Esophagus squamous epithelium (tissue), 5 donors: ENCODE measurements around the gene ADI1. TPM values are rescaled to one million over a fixed set of nuclear protein-coding genes. Genes with fewer than 3 reads are reported as not detected.
A peak's percentile ranks its signal among the peaks of the same experiment; 100 is the strongest.

ENCODE experiments used
- DNase-seq: peaks from one replicate; lab custom pipeline; 2025; lab: John Stamatoyannopoulos, UW
- H3K27ac ChIP-seq, 4 donors: fragments of 200-600 bp; sonication (generic); one replicate each; pipeline ENCODE4 v1.5.1; 2016 to 2019; ENCODE audit warnings: mild to moderate bottlenecking in 1 of 4
- H3K27me3 ChIP-seq, 4 donors: fragments of 200-600 bp; sonication (generic); 1 replicate in 3 of 4; 2 replicates in 1 of 4; pipeline versions ENCODE4 v1.5.1 to v1.6.0; 2017 to 2021; ENCODE audit warnings: antibody characterized with exemption in 1 of 4
- H3K36me3 ChIP-seq, 3 donors: fragments of 200-600 bp; sonication (generic); one replicate each; pipeline ENCODE4 v1.5.1; 2016 to 2019
- H3K4me1 ChIP-seq, 3 donors: fragments of 200-600 bp; sonication (generic); one replicate each; pipeline ENCODE4 v1.5.1; 2017 to 2019
- H3K4me3 ChIP-seq, 4 donors: fragments of 200-600 bp; sonication (generic); 1 replicate in 3 of 4; 2 replicates in 1 of 4; pipeline ENCODE4 v1.5.1; 2016 to 2019; ENCODE audit warnings: mild to moderate bottlenecking in 2 of 4, moderate library complexity in 1 of 4
- H3K9me3 ChIP-seq, 3 donors: fragments of 200-600 bp; sonication (generic); one replicate each; pipeline ENCODE4 v1.5.1; 2016 to 2019
- POLR2A ChIP-seq, 4 donors: fragments of 450-650 bp; IDR thresholded peaks; one replicate each; pipeline ENCODE4 v1.6.1; 2017; ENCODE audit warnings: antibody characterized with exemption in 4 of 4, mild to moderate bottlenecking in 4 of 4, moderate library complexity in 3 of 4
- WGBS, 2 donors: methylation state at CpG; one replicate each; pipeline ENCODE4 v1.1.5; 2018; 5-methylcytosine and 5-hydroxymethylcytosine counted together
- intact Hi-C: fragments of 100-400 bp; cut with DNase I; formaldehyde crosslinking; loops from one replicate; pipeline ENCODE4 v1.15.0; 2022
- total RNA-seq, 4 donors: library from RNA; depleted of rRNA; stranded (reverse); fragments of >200 nt; gene quantifications; one replicate each; pipeline ENCODE4 v1.1.0, GENCODE V29; 2016
- TF ChIP-seq, protein P1 (sequence below), 6 experiments: fragments of 450-650 bp in 4 of 6; fragments of 200-600 bp in 2 of 6; sonication (generic) in 2 of 6; IDR thresholded peaks; one replicate each; pipeline ENCODE4 v1.5.1; 2016 to 2019; ENCODE audit warnings: antibody characterized with exemption in 6 of 6, mild to moderate bottlenecking in 4 of 6, moderate library complexity in 4 of 6
- donor health status: DM: yes; HTN: yes; CAD: no.

The ADI1 gene
- total RNA-seq, 4 donors from 2014 or later: 33.3 to 73.6 (median 54.9) TPM

DNA sequence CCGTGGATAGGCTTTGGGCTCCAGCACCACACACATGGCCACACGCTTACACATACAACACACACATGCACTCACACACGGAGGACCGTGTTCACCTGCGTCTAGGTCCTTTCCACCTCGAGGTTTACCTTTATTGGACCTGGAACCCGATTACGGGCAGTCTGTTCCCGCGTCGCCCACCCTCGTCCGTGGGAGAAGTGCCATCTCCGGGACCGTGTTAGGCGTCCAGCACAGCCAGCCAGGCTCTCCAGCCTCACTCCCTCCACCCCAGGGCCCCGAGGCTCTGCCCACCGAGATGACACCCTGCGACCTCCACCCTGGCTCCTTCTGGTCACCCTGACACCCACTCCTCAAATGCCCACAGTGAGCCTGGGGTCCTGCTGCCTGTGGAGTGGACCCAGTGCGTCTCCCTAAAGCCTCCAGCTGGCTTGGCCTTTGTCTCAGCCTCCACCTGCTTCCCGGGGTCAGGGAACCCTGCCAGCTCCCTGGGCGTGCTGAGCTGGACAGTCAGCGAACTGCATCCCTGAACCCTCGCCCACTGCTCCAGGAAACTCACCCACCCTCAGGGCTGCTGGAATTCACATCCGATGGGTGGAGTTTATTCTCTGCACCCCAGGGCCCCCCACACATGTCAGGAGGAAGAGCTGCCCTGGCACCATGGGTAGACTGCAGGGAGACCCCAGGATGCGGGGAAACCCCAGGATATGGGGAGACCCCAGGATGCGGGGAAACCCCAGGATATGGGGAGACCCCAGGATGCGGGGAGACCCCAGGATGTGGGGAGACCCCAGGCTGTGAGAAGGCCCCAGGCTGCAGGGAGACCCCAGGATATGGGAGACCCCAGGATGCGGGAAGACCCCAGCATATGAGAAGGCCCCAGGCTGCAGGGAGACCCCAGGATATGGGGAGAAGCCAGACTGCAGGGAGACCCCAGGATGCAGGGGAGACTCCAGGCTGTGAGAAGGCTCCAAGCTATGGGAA is 33.0 kb downstream of the ADI1 start:
- intact Hi-C loops: no loop called here
- H3K4me3 ChIP-seq: no peak overlapping the region
- no peak for DNase-seq
- no peak overlapping the region for H3K27ac ChIP-seq
- H3K4me1 ChIP-seq: peaks cover 0 to 22% (median 0%) of the 10 kb centered on the region in 3 donors
- WGBS, 2 donors: 87 to 88% methylated on average over 12 to 21 of the region's 29 CpGs
- peaks cover 0 to 41% (median 0%) of the 10 kb centered on the region in 3 donors for H3K36me3 ChIP-seq
- TF ChIP-seq, protein P1, sequence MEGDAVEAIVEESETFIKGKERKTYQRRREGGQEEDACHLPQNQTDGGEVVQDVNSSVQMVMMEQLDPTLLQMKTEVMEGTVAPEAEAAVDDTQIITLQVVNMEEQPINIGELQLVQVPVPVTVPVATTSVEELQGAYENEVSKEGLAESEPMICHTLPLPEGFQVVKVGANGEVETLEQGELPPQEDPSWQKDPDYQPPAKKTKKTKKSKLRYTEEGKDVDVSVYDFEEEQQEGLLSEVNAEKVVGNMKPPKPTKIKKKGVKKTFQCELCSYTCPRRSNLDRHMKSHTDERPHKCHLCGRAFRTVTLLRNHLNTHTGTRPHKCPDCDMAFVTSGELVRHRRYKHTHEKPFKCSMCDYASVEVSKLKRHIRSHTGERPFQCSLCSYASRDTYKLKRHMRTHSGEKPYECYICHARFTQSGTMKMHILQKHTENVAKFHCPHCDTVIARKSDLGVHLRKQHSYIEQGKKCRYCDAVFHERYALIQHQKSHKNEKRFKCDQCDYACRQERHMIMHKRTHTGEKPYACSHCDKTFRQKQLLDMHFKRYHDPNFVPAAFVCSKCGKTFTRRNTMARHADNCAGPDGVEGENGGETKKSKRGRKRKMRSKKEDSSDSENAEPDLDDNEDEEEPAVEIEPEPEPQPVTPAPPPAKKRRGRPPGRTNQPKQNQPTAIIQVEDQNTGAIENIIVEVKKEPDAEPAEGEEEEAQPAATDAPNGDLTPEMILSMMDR (IDR thresholded peaks at IDR 0.05): no peak
- TF ChIP-seq POLR2A (IDR thresholded peaks at IDR 0.05): no peak
- H3K27me3 ChIP-seq: no peaks in the 10 kb centered on the region
- no peaks in the 10 kb centered on the region for H3K9me3 ChIP-seq

DNA sequence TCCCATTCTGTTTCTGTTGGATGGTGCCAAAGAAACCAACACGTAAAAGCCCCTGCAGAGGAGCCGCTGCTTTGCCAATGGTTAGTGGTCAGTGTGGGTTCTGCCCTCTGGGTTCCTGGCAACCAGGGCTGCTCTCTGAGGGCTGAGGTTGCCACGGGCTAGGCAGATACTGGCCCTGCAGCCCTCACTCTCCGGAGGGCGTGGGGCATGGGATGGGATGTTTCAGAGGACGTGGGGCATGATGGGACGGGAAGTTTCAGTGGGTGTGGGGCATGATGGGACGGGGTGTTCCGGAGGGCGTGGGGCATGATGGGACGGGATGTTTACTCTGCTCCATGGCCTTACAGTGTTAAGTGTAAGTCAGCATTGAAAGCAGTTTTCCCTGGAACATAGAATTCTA is 34.2 kb downstream of the ADI1 start:
- Histone ChIP-seq H3K9me3 (no peaks in the 10 kb centered on the region), H3K36me3 (peaks cover 0 to 41% (median 0%) of the 10 kb centered on the region in 3 donors), H3K4me3 (no peak overlapping the region), H3K4me1 (peaks cover 0 to 25% (median 0%) of the 10 kb centered on the region in 3 donors), H3K27ac (no peak overlapping the region), H3K27me3 (no peaks in the 10 kb centered on the region)
- intact Hi-C loops: no loop called here
- TF ChIP-seq, protein P1 (IDR thresholded peaks at IDR 0.05): no peak
- TF ChIP-seq POLR2A (IDR thresholded peaks at IDR 0.05): no peak
- WGBS, 2 donors: 78 to 100% methylated on average over 2 to 11 of the region's 11 CpGs
- DNase-seq: no peak

DNA sequence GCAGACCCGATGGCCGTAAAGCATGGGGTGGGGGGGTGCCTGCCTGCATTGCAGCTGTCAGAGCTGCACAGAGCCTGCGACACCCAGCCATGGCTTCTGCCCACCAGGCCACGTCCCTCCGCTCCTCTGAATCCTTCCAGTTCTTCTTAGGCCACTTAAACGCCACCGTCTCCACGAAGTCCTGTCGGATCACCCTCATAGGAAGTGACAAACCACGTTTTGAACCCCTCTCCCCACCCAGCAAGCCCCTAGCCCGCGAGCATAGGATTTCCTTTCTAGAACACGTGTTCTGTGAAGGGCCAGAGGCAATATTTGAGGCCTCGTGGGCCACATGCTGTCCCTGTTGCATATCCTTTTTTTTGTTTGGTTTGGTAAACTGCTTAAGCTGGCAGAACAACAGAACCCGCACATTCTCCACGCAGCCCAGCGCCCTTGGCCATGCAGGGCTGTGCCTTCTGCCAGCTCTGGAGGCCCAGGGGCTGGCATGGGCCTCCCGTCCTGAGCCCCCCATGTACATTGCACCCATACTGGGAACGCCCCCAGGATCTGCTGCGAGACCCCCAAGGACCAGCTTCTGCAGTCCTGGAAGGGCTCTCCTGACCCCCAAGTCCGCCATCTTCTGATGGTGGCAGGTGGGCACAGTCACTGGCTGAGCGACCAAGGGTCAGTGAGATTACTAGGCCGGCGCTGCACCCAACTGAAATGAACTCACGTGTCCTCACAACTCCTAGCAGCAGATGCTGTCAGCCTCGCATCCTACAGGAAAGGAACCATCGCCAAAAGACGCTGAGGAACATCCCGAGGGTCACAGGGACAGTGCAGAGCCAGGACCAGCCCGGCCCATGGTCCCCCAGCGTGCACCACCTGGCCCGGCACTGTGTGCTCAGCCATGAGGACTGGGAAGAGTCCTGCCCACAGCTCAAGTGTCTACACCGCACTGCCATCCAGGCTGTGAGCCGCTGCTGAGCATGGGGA is 35.1 kb downstream of the ADI1 start:
- no peak for DNase-seq
- Histone ChIP-seq H3K27ac (no peak overlapping the region), H3K9me3 (no peaks in the 10 kb centered on the region), H3K4me3 (peak overlapping the region in 1 of 4 donors; percentile 6), H3K4me1 (peaks cover 0 to 25% (median 0%) of the 10 kb centered on the region in 3 donors), H3K27me3 (no peaks in the 10 kb centered on the region), H3K36me3 (peaks cover 5 to 50% (median 8%) of the 10 kb centered on the region in 3 donors)
- TF ChIP-seq, protein P1 (IDR thresholded peaks at IDR 0.05): no peak
- 89 to 90% methylated on average over 19 to 20 of the region's 34 CpGs for WGBS, 2 donors
- intact Hi-C loops: no loop called here

DNA sequence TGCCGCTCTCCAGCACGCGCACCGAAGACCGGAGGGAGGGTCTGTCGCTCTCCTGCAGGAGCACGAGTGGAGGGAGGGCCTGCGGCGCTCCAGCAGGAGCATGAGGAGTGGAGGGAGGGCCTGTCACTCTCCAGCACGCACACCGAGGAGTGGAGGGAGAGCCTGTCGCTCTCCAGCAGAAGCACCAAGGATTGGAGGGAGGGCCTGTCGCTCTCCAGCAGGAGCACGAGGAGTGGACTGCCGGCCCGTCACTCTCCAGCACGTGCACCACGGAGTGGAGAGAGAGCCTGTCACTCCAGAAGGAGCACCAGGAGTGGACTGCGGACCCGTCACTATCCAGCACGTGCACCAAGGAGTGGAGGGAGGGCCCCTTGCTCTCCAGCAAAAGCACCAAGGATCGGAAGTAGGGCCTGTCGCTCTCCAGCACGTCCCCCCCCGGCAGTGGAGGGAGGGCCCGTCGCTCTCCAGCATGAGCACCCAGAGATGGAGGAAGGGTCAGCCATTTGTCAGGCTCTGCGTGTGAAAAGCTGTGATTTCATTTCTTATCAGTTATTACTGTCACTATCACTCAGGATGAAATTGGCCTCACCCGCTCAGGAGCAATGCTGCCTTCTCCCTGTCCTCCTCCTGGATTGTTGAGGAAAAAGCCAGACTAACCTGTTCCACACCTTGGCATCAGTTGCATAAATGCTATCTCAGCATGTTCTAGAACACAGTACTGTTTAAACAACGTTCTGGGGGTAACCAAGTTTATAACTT is 35.9 kb downstream of the ADI1 start:
- intact Hi-C loops: no loop called here
- TF ChIP-seq, protein P1 (IDR thresholded peaks at IDR 0.05): no peak
- no peak for TF ChIP-seq POLR2A (IDR thresholded peaks at IDR 0.05)
- DNase-seq: no peak
- Histone ChIP-seq H3K4me1 (peaks cover 0 to 17% (median 0%) of the 10 kb centered on the region in 3 donors), H3K4me3 (peak overlapping the region in 1 of 4 donors; percentile 6), H3K36me3 (peaks cover 13 to 58% (median 16%) of the 10 kb centered on the region in 3 donors), H3K9me3 (no peaks in the 10 kb centered on the region), H3K27ac (no peak overlapping the region), H3K27me3 (no peaks in the 10 kb centered on the region)
- WGBS, 2 donors: 71 to 77% methylated on average over 7 to 17 of the region's 30 CpGs
